Occipital lobe (tissue), 2 donors: ENCODE measurements around the gene MAST4. TPM values are rescaled to one million over a fixed set of nuclear protein-coding genes. Genes with fewer than 3 reads are reported as not detected.

Experiments
- DNase-seq: peaks from one replicate; lab custom pipeline; 2025; lab: John Stamatoyannopoulos, UW
- total RNA-seq: library from RNA; depleted of rRNA; stranded (reverse); fragments of >200 nt; gene quantifications from one replicate; pipeline ENCODE4 v1.2.3, GENCODE V29; 2014

Gene MAST4
- total RNA-seq, 1 donor from 2014 or later = 13.6 TPM

GRCh38 chr5:67038817-67039603 lies 442.8 kb downstream of the MAST4 start:
- DNase-seq = no peak

GRCh38 chr5:67042176-67043003 lies 446.2 kb downstream of the MAST4 start:
- no peak for DNase-seq

GRCh38 chr5:67043796-67044511 lies 447.8 kb downstream of the MAST4 start:
- no peak for DNase-seq

GRCh38 chr5:67045816-67046740 lies 449.9 kb downstream of the MAST4 start:
- DNase-seq = no peak

GRCh38 chr5:67047160-67047559 lies 451.0 kb downstream of the MAST4 start:
- DNase-seq = no peak

- no peak for DNase-seq
Measured at GRCh38 chr5:67047616-67048015, 451.4 kb downstream of the MAST4 start.

- DNase-seq = no peak
Measured at GRCh38 chr5:67050125-67050524, 453.9 kb downstream of the MAST4 start.

GRCh38 chr5:67050635-67051034 lies 454.4 kb downstream of the MAST4 start:
- DNase-seq = no peak

- DNase-seq = no peak
Measured at GRCh38 chr5:67051164-67051563, 455.0 kb downstream of the MAST4 start.

- DNase-seq = no peak
Measured at GRCh38 chr5:67052034-67052433, 455.8 kb downstream of the MAST4 start.

- DNase-seq = no peak
Measured at GRCh38 chr5:67053229-67053628, 457.0 kb downstream of the MAST4 start.

GRCh38 chr5:67058998-67059743 lies 463.0 kb downstream of the MAST4 start:
- no peak for DNase-seq

GRCh38 chr5:67059744-67060490 lies 463.7 kb downstream of the MAST4 start:
- no peak for DNase-seq

GRCh38 chr5:67061511-67061910 lies 465.3 kb downstream of the MAST4 start:
- DNase-seq = no peak

GRCh38 chr5:67063055-67063454 lies 466.9 kb downstream of the MAST4 start:
- no peak for DNase-seq

- DNase-seq = no peak
Measured at GRCh38 chr5:67063791-67064190, 467.6 kb downstream of the MAST4 start.

- no peak for DNase-seq
Measured at GRCh38 chr5:67065237-67065636, 469.0 kb downstream of the MAST4 start.

GRCh38 chr5:67065696-67066095 lies 469.5 kb downstream of the MAST4 start:
- DNase-seq = no peak

GRCh38 chr5:67066815-67067214 lies 470.6 kb downstream of the MAST4 start:
- no peak for DNase-seq
